COLO829 (cell line): ENCODE measurements around the gene NCOA5.
"Not testable (repeated sequence)": the region's sequence is repeated elsewhere in the genome, so short reads cannot be mapped to it uniquely, and the experiment has no call there.

Experiments used
- DNase-seq: peaks from one replicate; pipeline ENCODE4 v3.0.0; 2012; ENCODE audit warnings: low spot score

NCOA5 gene

GRCh38 chr20:46120136-46120535 lies 30.4 kb upstream of the NCOA5 start:
- DNase-seq: no peak

- DNase-seq: no peak
Measured at GRCh38 chr20:46119547-46119946, 29.8 kb upstream of the NCOA5 start.

- DNase-seq: no peak
Measured at GRCh38 chr20:46119028-46119546, 29.3 kb upstream of the NCOA5 start.

- no peak for DNase-seq
Measured at GRCh38 chr20:46118481-46119020, 28.8 kb upstream of the NCOA5 start.

- DNase-seq: peak; percentile 95
Measured at GRCh38 chr20:46117704-46118467, 28.1 kb upstream of the NCOA5 start, which contains the start of gene CD40. CD40 (plus strand) TSS chr20:46118314; CDS start chr20:46118344, 30 bp downstream.

- no peak for DNase-seq
Measured at GRCh38 chr20:46114449-46114848, 24.7 kb upstream of the NCOA5 start.

GRCh38 chr20:46113113-46113470 lies 23.3 kb upstream of the NCOA5 start:
- no peak for DNase-seq

GRCh38 chr20:46112430-46113112 lies 22.8 kb upstream of the NCOA5 start:
- DNase-seq: no peak

GRCh38 chr20:46111836-46112212 lies 22.1 kb upstream of the NCOA5 start:
- no peak for DNase-seq

GRCh38 chr20:46111028-46111835 lies 21.5 kb upstream of the NCOA5 start:
- DNase-seq: no peak

- no peak for DNase-seq
Measured at GRCh38 chr20:46108976-46109375, 19.2 kb upstream of the NCOA5 start.

- DNase-seq: no peak
Measured at GRCh38 chr20:46108435-46108841, 18.7 kb upstream of the NCOA5 start.

- no peak for DNase-seq
Measured at GRCh38 chr20:46107061-46107460, 17.3 kb upstream of the NCOA5 start.

GRCh38 chr20:46104262-46104661 lies 14.5 kb upstream of the NCOA5 start:
- DNase-seq: no peak

- no peak for DNase-seq
Measured at GRCh38 chr20:46102940-46103339, 13.2 kb upstream of the NCOA5 start.

- no peak for DNase-seq
Measured at GRCh38 chr20:46101957-46102356, 12.2 kb upstream of the NCOA5 start.

- DNase-seq: no peak
Measured at GRCh38 chr20:46100988-46101387, 11.2 kb upstream of the NCOA5 start.

- not testable (repeated sequence) for DNase-seq
Measured at GRCh38 chr20:46100444-46100843, 10.7 kb upstream of the NCOA5 start.

- no peak for DNase-seq
Measured at GRCh38 chr20:46099491-46100287, 9.9 kb upstream of the NCOA5 start.

GRCh38 chr20:46093531-46093930 lies 3.8 kb upstream of the NCOA5 start:
- DNase-seq: no peak
